Measurements from ENCODE around the gene ATP11A.

- TF ChIP-seq ZBTB33 (IDR thresholded peaks at IDR 0.05; ENCODE audit: extremely low read depth, insufficient replicate concordance, low read length) (no peak), CEBPB (IDR thresholded peaks at IDR 0.05; ENCODE audit: low read depth) (no peak)
Observed at GRCh38 chr13:112899281-112900225, 209.7 kb downstream of the ATP11A start.

All from HCT116 (cell line).